ENCODE results near the gene DERL2. TPM values are rescaled to one million over a fixed set of nuclear protein-coding genes. Genes with fewer than 3 reads are reported as not detected.

Gene DERL2
- total RNA-seq = 10 to 100 TPM; 52.5 to 79.0 TPM

DNA sequence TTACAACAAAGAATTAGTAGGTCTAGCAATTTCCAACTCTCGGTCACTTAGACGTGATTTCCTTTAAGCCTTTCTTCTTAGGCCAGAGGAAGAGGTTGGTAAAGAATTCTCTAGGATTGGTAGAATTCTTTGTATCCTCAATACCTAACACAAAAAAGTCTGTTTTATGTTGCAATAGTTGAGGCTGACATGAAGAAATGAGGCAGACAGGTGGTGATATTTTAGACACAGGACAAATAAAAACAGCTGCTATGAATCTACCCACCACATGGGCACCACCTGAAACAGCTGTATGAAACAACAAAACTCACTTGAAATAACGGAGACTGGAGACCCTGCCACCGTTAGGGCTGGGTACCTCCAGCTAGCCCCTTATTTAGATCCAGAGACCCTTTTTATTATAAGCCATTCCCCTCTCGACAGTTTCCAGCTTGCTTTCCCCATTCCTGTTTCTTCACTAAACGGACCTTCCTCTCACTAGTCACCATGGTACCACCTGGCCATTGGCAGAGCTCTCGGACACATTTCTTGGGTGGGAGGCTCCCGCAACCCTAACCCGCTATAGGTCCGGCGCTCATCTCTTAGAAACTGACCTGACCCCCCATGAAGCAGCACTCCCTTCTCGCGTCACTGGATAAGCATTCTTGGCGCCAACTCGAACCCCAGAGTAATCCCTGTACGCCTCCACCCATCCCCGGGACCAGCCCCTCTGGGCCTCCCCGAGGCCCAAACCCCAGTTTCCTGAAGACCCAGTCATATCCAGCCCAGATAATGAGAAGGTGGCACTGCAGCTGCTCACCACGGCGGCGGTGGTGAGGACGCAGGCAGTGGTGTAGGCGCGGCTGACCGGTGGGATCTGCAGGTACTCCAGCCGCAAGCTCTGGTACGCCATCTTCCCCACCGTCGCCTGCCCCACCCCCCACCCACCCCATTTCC is at the start of gene DERL2:
Gene DERL2 (minus strand): TSS at position 909 of the 936 bp plus-strand sequence. CDS start 17 bp downstream, at position 892.
- Mint-ChIP-seq H3K36me3 (peaks cover 56% of the 10 kb centered on the region), H3K4me3 (peak within 1 kb of the TSS; percentile 99), H3K9me3 (ENCODE audit: low read depth) (no peaks in the 10 kb centered on the region), H3K27me3 (no peaks in the 10 kb centered on the region), H3K4me1 (peaks cover 53% of the 10 kb centered on the region), H3K27ac (peak within 1 kb of the TSS; percentile 99)
- DNase-seq (no peak), ATAC-seq (peak; percentile 29)
- CTCF ChIA-PET = interaction anchor here (1.2 to 3.3 kb wide), 8 partner anchors 14 to 246 kb away, joined by 3 to 14 read pairs (median 8); partner anchors contain the start of genes C1QBP, DHX33 and NLRP1

DNA sequence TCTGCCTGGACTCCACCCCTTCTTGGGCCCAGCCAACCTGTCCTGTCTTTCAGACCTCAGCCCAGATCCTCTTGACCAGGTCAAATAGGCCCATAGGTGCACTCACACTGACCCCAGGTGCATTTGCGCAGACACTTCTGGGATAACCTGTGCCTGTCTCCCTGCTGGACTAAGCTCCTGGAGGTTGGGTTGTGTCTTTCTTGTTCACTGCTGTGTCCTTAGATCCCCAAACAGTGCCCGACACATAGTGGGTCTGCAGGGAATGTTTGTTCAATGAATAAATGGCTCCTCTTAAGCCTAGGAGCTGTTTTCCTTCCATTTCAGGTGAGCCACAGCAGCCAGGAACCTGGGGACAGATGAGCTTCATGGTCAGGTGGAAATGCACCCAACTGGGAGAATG is 49.5 kb upstream of the DERL2 start:
- H3K27ac Mint-ChIP-seq = no peak overlapping the region
- CTCF ChIA-PET = no interaction called here

DNA sequence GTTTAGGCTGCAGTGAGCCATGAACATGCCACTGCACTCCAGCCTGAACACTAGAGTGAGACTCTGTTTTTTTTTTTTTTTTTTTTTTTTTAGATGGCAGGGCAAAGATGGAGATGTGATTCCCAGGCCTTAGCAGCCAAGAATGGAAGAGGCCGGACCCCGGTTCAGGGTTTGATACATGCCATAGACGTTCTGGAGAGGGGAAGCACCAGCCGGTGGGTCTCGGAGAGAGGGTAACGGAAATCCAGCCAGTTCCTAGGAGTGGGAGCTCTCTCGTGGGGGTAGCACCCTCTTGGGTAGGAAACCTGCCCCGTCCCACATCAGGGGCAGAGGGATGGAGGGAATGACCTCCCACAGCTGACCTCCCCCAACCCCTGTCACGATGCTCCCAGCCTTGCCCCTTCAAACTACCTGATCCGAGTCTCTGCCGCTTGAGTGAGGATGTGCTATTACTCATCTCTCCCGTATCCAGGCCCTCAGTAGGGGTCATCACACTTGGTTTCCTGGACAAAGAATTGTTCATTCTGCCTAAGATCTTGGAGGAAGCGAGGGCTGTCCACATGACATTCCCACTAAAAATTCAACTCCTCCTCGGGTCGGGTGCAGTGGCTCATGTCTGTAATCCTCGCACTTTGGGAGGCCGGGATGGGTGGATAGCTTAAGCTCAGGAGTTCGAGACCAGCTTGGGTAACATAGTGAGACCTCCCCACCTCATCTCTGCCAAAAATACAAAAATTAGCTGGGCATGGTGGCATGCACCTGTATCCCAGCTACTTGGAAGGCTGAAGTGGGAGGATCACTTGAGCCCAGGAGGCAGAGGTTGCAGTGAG is 47.7 kb upstream of the DERL2 start:
- Mint-ChIP-seq H3K27ac (no peak overlapping the region), H3K9me3 (ENCODE audit: low read depth) (no peaks in the 10 kb centered on the region), H3K4me1 (no peaks in the 10 kb centered on the region), H3K4me3 (no peak overlapping the region), H3K27me3 (no peaks in the 10 kb centered on the region), H3K36me3 (peaks cover 27% of the 10 kb centered on the region)
- CTCF ChIA-PET = no interaction called here
- DNase-seq (no peak), ATAC-seq (no peak)

More for the DNA sequence above, 49.5 kb upstream of the DERL2 start:
- H3K4me1 Mint-ChIP-seq = no peaks in the 10 kb centered on the region
- DNase-seq = no peak
- ATAC-seq = no peak
- H3K36me3 Mint-ChIP-seq = peaks cover 18% of the 10 kb centered on the region
- no peaks in the 10 kb centered on the region for H3K9me3 Mint-ChIP-seq (ENCODE audit: low read depth)
- H3K27me3 Mint-ChIP-seq = no peaks in the 10 kb centered on the region
- H3K4me3 Mint-ChIP-seq = no peak overlapping the region

DNA sequence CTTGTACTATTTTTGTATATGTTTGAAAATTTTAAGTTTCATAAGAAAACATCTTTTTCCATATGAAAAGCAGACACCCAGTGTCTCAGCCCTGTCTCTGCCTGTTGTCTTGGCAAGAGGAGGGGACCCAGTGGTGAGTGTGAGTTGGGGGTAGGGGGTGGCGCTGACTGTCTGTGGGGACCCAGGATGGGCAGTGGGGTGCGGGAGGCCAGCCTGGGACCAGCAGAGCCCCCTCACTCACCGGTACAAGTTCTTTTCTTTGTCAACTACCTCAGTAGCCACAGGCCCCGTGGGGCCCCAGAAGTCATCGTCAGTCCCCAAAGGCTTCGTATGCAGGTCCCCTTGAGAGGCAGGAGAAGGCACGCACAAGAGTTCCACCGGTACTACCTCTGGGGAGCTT is 46.6 kb upstream of the DERL2 start:
- H3K36me3 Mint-ChIP-seq = peaks cover 24% of the 10 kb centered on the region
- CTCF ChIA-PET = no interaction called here
- H3K4me1 Mint-ChIP-seq = peaks cover 3% of the 10 kb centered on the region
- DNase-seq = no peak
- no peaks in the 10 kb centered on the region for H3K27me3 Mint-ChIP-seq
- H3K9me3 Mint-ChIP-seq (ENCODE audit: low read depth) = no peaks in the 10 kb centered on the region
- no peak overlapping the region for H3K4me3 Mint-ChIP-seq
- ATAC-seq = no peak
- no peak overlapping the region for H3K27ac Mint-ChIP-seq

DNA sequence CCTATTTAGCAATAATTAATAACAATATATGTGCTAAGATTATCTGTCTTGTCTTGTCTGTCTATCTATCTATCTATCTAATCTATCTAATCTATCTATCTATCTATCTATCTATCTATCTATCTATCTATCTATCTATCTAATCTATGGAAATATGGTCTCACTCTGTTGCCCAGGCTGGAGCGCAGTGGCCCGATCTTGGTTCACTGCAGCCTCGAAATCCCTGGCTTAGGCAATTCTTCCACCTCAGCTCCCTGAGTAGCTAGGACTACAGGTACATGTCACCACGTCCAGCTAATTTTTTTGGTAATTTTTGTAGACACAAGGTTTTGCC is 45.1 kb upstream of the DERL2 start:
- H3K27me3 Mint-ChIP-seq = no peaks in the 10 kb centered on the region
- no peak overlapping the region for H3K27ac Mint-ChIP-seq
- ATAC-seq (no peak), DNase-seq (no peak)
- H3K9me3 Mint-ChIP-seq (ENCODE audit: low read depth) = no peaks in the 10 kb centered on the region
- CTCF ChIA-PET = no interaction called here
- H3K4me1 Mint-ChIP-seq = peaks cover 16% of the 10 kb centered on the region
- H3K36me3 Mint-ChIP-seq = peaks cover 26% of the 10 kb centered on the region
- no peak overlapping the region for H3K4me3 Mint-ChIP-seq

DNA sequence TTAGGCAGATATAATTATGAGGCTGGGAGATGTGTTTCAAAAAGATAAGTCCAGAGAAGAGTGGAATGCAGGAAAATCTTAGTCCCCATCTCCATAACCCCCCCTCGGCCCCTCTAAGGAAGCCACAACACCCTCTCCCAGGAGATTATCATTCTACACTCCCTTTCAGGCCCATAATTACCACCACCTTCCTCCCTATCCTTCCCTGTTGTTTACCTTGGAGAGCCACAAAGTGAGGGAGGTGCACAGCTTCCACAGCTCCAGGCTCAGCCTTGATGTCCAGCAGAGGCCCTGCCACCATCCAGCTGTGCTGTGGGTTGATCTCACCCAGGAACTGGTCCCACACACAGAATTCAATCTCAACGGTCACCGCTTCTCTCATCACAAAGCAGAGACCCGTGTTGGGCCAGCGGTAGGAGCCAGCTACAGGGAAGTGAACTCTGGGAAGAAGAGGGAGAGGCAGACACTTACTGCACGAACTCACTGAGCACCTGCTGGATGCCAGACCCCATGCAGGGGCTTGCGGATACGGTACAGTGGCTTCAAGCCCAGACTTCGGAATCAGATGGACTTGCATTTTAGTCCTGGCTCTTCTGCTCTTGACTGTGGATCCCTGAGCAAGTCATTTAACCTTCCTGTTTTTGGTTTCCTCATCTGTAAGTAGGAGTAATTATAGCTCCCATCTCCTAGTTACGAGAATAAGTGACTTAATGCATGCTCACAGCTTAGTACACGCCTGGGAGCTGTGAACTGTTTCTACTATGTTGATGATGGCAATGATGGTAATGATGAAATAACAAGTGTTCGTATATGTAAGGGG is 44.5 kb upstream of the DERL2 start:
- H3K36me3 Mint-ChIP-seq = peaks cover 25% of the 10 kb centered on the region
- no peak overlapping the region for H3K4me3 Mint-ChIP-seq
- no peak overlapping the region for H3K27ac Mint-ChIP-seq
- DNase-seq = no peak
- CTCF ChIA-PET = no interaction called here
- no peaks in the 10 kb centered on the region for H3K27me3 Mint-ChIP-seq
- peaks cover 18% of the 10 kb centered on the region for H3K4me1 Mint-ChIP-seq
- H3K9me3 Mint-ChIP-seq (ENCODE audit: low read depth) = no peaks in the 10 kb centered on the region
- ATAC-seq = no peak

DNA sequence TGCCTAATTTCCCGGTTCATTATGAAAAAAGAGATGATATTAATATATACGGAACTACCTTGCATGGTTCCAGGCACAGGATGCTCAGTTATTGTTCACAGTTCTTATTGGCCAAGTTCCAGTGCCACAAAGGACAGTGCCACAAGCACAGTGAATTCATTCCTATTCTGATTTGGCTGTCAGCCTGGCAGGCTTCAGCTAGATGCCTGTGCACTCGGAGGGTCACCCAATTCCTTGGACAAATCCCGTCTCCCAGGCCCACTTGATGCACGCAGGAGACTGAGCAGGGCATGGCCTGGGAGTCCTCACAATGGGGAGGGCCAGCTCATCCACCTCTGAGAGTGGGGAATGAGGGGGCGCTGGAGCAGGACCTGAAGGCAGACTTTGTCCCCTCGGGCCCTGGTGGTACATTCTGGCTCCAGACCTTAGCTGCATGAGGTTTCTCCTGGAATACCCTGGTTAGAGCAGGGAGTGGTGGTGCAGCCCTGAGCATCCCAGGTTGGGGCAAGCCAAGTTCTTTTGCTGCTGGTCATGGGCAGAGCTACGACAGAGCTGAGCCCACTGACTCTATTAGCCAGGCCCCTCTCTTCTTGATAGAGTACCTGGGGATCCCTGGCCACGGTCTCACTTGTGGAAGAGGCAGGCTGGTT is 41.7 kb upstream of the DERL2 start:
- Mint-ChIP-seq H3K4me3 (no peak overlapping the region), H3K27me3 (no peaks in the 10 kb centered on the region), H3K4me1 (peaks cover 18% of the 10 kb centered on the region), H3K36me3 (peaks cover 26% of the 10 kb centered on the region), H3K27ac (no peak overlapping the region), H3K9me3 (ENCODE audit: low read depth) (no peaks in the 10 kb centered on the region)
- DNase-seq = no peak
- CTCF ChIA-PET = interaction anchor here (1.1 kb wide), 1 partner anchor 27 kb away, joined by 4 read pairs; a partner anchor contains a TSS
- no peak for ATAC-seq

DNA sequence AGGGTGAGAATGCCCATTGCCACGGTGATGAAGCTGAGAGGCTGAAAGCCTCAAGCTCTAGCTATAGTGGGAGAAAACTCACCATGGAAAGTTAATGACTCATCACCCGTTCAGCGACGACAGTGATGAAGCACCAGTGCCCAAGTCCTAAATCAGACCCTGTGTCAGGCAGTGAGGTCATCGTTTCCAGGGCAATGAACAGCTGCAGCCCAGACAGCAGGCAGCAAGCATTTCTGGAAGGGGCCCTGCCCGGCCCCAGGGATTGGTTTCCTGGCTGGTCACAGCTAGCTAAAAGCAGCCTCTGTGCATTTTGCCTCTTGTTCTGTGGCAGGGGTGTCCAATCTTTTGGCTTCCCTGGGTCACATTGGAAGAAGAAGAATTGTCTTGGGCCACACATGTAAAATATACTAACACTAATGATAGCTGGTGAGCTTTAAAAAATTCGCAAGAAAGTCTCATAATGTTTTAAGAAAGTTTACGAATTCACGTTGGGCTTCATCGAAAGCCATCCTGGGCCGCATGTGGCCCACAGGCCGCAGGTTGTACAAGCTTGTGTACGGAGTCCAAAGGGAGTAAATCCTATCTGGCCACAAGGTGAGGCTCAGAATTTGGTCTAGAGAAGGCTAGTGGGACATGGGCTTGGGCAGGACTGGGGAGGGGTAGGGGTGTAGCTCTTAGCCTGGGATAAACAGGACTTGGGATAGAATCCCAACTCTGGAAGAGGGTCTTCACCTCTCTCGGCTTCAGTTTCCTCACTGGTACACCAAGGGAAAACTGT is 41.0 kb upstream of the DERL2 start:
- CTCF ChIA-PET = interaction anchor here (1.1 kb wide), 2 partner anchors 11 to 26 kb away, joined by 3 to 4 read pairs; a partner anchor contains a TSS
- DNase-seq (peak; percentile 75), ATAC-seq (peak; percentile 90)
- Mint-ChIP-seq H3K36me3 (peaks cover 23% of the 10 kb centered on the region), H3K27ac (peak overlapping the region; percentile 69), H3K9me3 (ENCODE audit: low read depth) (no peaks in the 10 kb centered on the region), H3K27me3 (no peaks in the 10 kb centered on the region), H3K4me3 (no peak overlapping the region), H3K4me1 (peaks cover 18% of the 10 kb centered on the region)

DNA sequence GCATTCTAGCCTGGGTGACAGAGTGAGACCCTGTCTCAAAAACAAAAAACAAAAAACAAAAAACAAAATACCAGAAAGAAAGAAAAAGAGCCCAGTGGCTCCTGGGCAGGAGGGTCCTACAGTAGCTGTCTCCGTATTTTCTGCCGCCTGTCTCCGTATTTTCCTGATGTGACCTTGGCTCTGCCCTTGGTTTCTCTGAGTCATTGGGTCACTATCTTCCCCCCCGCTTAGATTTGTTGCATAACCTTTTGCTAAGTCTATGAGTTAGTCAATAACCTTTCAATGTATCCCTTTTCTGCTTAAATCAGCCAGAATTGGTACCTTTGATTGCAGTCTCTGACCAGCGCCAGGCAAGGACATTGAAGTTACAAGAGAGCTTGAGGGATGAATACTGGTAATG is 37.3 kb upstream of the DERL2 start:
- CTCF ChIA-PET = no interaction called here
- H3K27ac Mint-ChIP-seq = no peak overlapping the region
- DNase-seq (no peak), ATAC-seq (no peak)
- no peaks in the 10 kb centered on the region for H3K27me3 Mint-ChIP-seq
- H3K4me1 Mint-ChIP-seq = peaks cover 17% of the 10 kb centered on the region
- H3K9me3 Mint-ChIP-seq (ENCODE audit: low read depth) = no peaks in the 10 kb centered on the region
- H3K4me3 Mint-ChIP-seq = no peak overlapping the region
- H3K36me3 Mint-ChIP-seq = peaks cover 19% of the 10 kb centered on the region

DNA sequence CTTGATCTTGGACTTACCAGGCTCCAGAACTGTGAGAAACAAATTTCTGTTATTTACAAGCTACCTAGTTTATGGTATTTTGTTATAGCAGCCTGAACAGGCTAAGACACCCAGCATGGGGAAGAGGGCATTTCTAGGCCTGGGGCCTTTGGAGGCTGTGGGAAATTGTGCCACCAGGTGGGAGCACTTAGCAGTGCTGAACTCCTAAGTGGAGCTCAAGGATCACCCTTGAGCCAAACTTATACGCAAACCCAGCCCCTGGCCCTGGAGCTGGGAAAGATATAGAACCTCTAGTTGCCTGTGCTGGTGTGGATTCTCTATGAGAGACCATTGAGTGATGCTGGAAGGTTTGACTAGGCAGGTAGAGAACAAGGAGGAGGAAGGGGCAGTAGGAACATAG is 36.5 kb upstream of the DERL2 start:
- H3K27me3 Mint-ChIP-seq = no peaks in the 10 kb centered on the region
- peaks cover 25% of the 10 kb centered on the region for H3K36me3 Mint-ChIP-seq
- no peak overlapping the region for H3K4me3 Mint-ChIP-seq
- no peak for DNase-seq
- H3K27ac Mint-ChIP-seq = no peak overlapping the region
- no peaks in the 10 kb centered on the region for H3K9me3 Mint-ChIP-seq (ENCODE audit: low read depth)
- peaks cover 15% of the 10 kb centered on the region for H3K4me1 Mint-ChIP-seq
- no peak for ATAC-seq
- CTCF ChIA-PET = no interaction called here

DNA sequence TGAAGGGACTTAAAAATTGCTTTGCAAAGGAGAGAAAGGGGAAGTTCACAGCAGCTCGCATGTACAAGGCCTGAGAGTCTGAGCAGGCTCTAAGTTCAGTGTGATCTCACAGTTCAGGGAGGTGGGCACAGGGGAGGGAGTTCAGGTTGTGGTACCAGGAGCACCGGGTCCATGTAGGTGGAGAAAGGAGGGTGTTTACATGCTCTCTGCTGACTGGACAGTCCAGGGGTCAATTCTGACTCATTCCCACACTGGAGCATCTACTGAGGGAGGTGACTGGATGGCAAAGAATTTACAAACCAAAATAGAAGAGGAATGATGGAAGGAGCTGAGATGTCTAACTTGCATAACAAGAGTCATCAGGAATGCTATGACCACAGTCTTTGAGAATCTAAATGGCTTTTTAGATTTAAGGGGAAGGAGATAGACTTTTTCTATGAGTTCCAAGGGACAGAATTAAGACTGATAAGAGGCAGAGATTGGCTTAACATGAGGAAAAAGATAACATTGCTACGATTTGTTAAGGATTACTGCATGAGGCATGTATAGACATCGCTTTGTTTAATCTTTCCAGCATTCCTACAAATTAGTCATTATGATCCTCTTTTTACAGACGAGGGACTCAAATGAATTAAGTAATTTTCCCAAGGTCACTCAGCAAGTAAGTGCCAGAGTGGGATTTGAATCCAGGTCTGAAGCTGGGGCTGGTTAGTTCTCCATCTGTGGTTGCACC is 30.2 kb upstream of the DERL2 start:
- DNase-seq (no peak), ATAC-seq (no peak)
- H3K4me3 Mint-ChIP-seq = no peak overlapping the region
- H3K27ac Mint-ChIP-seq = no peak overlapping the region
- H3K36me3 Mint-ChIP-seq = peaks cover 49% of the 10 kb centered on the region
- no peaks in the 10 kb centered on the region for H3K27me3 Mint-ChIP-seq
- no peaks in the 10 kb centered on the region for H3K9me3 Mint-ChIP-seq (ENCODE audit: low read depth)
- H3K4me1 Mint-ChIP-seq = peaks cover 31% of the 10 kb centered on the region
- CTCF ChIA-PET = interaction anchor here (0.7 to 1.1 kb wide), 2 partner anchors 10 to 72 kb away, joined by 3 read pairs; no protein-coding TSS in a partner anchor
